C4-2B (cell line): ENCODE measurements around the gene FRAS1.

Source experiments
- H3K27ac ChIP-seq: fragments of 450-650 bp; 2 replicates; pipeline ENCODE4 v1.5.1; 2017
- CTCF ChIP-seq: fragments of 450-650 bp; conservative IDR thresholded peaks from 2 replicates; pipeline ENCODE4 v1.5.1; 2017; ENCODE audit warnings: mild to moderate bottlenecking
- ZFX ChIP-seq: fragments of 450-650 bp; IDR thresholded peaks from 2 replicates; pipeline ENCODE4 v1.6.1; 2017

FRAS1 gene

GRCh38 chr4:78129383-78130108 lies 72.4 kb downstream of the FRAS1 start:
- H3K27ac ChIP-seq, result no peak overlapping the region
- TF ChIP-seq ZFX, result no peak
- TF ChIP-seq CTCF, result no peak

GRCh38 chr4:78131403-78131802 lies 74.3 kb downstream of the FRAS1 start:
- TF ChIP-seq ZFX (no peak), CTCF (no peak)
- H3K27ac ChIP-seq, result no peak overlapping the region

- no peak overlapping the region for H3K27ac ChIP-seq
- TF ChIP-seq ZFX (no peak), CTCF (no peak)
Observed at GRCh38 chr4:78136109-78137081, 79.3 kb downstream of the FRAS1 start.

- TF ChIP-seq ZFX (no peak), CTCF (no peak)
- no peak overlapping the region for H3K27ac ChIP-seq
Observed at GRCh38 chr4:78137532-78137931, 80.4 kb downstream of the FRAS1 start.

- TF ChIP-seq CTCF, result no peak
- no peak for TF ChIP-seq ZFX
- H3K27ac ChIP-seq, result no peak overlapping the region
Observed at GRCh38 chr4:78138252-78138651, 81.1 kb downstream of the FRAS1 start.

GRCh38 chr4:78143634-78144033 lies 86.5 kb downstream of the FRAS1 start:
- no peak overlapping the region for H3K27ac ChIP-seq
- TF ChIP-seq CTCF (no peak), ZFX (no peak)

- H3K27ac ChIP-seq, result no peak overlapping the region
- TF ChIP-seq CTCF (no peak), ZFX (no peak)
Observed at GRCh38 chr4:78145008-78145407, 87.9 kb downstream of the FRAS1 start.
